Coronary artery (tissue), 2 donors: ENCODE results near the gene TAS2R3.
A peak's percentile ranks its signal among the peaks of the same experiment; 100 is the strongest.
"Not testable (repeated sequence)": the region's sequence is repeated elsewhere in the genome, so short reads cannot be mapped to it uniquely, and the experiment has no call there.

Source experiments
- DNase-seq: peaks from one replicate; pipeline ENCODE4 v3.0.0-alpha.2; 2017; ENCODE audit warnings: low spot score
- H3K27ac ChIP-seq, 2 donors: fragments of 200-600 bp; sonication (generic); one replicate each; pipeline ENCODE4 v1.5.1; 2016 to 2019
- H3K4me3 ChIP-seq: fragments of 200-600 bp; sonication (generic); 2 replicates; pipeline ENCODE4 v1.5.1; 2016; ENCODE audit warnings: mild to moderate bottlenecking, moderate library complexity
- CTCF ChIP-seq: fragments of 200-600 bp; sonication (generic); IDR thresholded peaks from one replicate; pipeline ENCODE4 v1.5.1; 2019; ENCODE audit warnings: antibody characterized with exemption

The TAS2R3 gene

DNA sequence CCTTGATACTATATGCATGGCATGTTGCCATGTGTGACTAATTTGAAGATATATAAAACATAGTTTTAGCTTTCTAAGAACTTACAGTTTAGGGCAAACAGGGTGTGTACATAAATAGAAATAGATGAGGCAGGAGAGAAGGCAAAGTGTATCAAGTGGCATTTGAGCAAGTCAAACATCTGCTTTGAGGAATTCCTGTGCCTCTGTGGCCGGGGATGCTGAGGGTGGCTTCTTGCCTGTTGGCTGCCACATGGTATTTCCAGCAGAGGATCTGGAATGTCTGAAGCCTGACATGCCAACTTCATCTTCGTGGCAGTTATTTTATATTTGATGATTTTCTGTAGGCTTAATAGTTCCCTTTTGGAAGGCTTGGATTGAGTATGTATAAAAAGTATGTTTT is 19.8 kb upstream of the TAS2R3 start:
- no peak for DNase-seq
- no peak for TF ChIP-seq CTCF
- no peak overlapping the region for H3K27ac ChIP-seq
- H3K4me3 ChIP-seq = no peak overlapping the region

- no peak for DNase-seq
- Histone ChIP-seq H3K4me3 (no peak overlapping the region), H3K27ac (no peak overlapping the region)
- TF ChIP-seq CTCF = no peak
These were observed 15.5 kb upstream of the TAS2R3 start for GRCh38 chr7:141748396-141748795.

GRCh38 chr7:141751904-141752303 is 12.0 kb upstream of the TAS2R3 start:
- not testable (repeated sequence) for DNase-seq, H3K27ac ChIP-seq, H3K4me3 ChIP-seq

GRCh38 chr7:141752634-141753033 is 11.3 kb upstream of the TAS2R3 start:
- H3K27ac ChIP-seq = no peak overlapping the region
- no peak overlapping the region for H3K4me3 ChIP-seq
- DNase-seq = no peak
- no peak for TF ChIP-seq CTCF

DNA sequence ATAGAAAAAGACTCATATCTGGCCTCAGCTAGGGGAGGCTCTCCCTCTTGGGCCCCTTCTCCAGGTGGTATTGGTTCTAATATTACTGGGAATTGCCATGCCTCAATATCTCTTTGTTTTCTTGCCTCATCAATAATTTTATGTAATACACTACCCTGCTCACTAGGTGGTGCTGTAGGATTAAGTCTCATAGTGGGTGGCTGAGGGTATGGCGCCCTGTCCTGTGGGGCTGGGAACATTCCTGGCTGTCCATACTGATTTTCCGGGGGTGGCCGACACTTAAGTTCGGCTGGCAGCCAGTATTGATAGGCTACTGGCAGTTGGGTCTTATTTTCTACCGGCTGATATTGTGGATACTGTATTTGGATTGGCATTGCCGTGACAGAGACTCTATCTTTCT is 9.0 kb upstream of the TAS2R3 start:
- Histone ChIP-seq H3K4me3 (no peak overlapping the region), H3K27ac (no peak overlapping the region)
- DNase-seq = no peak
- no peak for TF ChIP-seq CTCF

DNA sequence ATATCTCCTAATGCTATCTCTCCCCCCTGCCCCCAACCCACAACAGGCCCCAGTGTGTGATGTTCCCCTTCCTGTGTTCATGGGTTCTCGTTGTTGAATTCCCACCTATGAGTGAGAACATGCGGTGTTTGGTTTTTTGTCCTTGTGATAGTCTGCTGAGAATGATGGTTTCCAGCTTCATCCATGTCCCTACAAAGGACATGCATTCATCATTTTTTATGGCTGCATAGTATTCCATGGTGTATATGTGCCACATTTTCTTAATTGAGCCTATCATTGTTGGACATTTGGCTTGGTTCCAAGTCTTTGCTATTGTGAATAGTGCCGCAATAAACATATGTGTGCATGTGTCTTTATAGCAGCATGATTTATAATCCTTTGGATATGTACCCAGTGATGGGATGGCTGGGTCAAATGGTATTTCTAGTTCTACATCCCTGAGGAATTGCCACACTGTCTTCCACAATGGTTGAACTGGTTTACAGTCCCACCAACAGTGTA is 6.2 kb downstream of the TAS2R3 start:
- not testable (repeated sequence) for H3K4me3 ChIP-seq, H3K27ac ChIP-seq, DNase-seq

DNA sequence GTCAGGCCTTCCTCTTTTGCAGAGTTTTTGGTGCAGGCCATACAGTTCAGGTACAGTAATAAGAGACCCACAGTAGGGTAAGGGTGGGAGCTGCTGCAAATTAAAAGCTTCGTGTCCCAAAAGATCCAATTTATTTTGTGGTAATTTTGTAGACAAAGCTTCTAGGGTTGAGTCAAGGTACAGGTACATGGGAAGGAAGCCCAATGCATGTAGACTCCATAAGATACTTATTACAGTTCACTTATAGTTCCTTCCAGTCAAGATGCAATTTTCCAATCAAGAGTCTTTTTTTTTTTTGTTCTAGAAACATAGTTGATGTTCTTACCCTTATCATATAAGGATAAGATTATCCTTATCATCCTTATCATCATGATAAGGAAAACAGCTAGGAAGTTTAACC is 12.5 kb downstream of the TAS2R3 start, which contains the start of gene TAS2R4:
TAS2R4 (plus strand) TSS at position 301 of the 400 bp plus-strand sequence. CDS start 1,815 bp downstream, outside the sequence.
- Histone ChIP-seq H3K27ac (no peak within 1 kb of the TSS), H3K4me3 (no peak within 1 kb of the TSS)
- DNase-seq = no peak
- TF ChIP-seq CTCF = no peak

DNA sequence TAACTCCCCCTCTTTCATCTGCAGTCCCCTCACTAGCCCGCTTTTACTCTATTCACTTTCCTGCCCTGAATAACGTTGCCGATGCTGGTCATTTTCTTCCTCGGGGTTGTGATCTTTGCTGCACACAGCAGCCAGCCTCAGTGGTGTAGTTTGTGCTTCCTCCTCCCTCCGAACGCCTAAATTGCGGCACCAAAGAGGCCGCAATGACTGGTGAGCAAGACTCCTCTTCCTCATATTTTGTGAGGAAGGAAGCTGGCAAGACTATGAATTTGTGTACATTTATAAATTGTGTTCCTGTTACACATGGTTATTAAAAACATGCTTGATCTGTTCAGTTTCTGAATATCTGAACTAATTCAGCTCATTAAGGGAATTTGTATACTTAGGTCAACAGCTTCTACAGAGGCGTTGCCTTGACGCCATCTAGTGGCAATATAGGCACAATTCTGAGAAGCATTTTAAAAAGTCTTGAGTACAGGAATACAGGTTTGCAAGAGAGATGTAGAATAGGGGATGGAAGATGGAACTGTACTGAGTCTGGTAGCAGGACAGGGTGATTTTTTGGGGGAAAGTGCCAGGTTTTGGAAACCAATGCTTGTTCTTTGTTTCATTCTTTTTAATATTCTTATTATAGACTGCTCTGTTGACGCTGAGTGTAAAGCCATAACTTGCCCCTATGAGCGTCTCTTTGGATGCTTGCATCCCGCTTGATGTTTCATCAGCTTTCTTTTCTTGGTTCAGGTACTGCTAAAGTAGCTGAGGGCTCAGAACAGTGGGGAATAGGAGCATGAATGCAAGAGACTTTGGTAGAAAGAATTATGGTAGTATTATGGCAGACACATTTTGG is 22.0 kb downstream of the TAS2R3 start:
- no peak overlapping the region for H3K4me3 ChIP-seq
- H3K27ac ChIP-seq = no peak overlapping the region
- peak; percentile 32 for TF ChIP-seq CTCF
- no peak for DNase-seq
